ENCODE measurements around the gene SHISA9.

SHISA9 gene

DNA sequence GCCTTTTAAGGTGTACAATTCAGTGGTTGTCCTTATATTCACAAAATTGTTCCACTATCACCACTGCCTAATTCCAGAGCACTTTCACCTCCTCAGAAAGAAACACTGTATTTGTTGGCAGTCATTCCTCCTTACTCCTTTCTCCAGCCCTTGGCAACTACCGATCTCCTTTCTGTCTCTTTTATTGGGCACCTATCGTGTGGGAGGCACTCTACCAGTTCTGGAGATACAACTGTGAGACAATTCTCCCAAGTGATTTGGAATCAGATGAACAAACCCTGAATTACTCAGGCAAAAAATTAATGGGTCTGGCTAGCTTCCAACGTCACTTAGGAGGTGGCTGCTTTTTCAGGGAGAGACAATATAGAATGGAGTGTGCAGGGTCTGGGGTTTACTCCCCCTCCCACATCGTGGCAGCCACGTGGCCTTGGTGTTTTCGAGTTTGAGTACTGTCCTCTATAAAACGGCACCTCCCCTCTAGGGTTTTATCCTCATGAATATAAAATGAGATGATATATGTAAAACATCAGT is 63.9 kb downstream of the SHISA9 start:
- Histone ChIP-seq H2AFZ (ENCODE audit: low read depth, low read length) (no peak overlapping the region), H4K20me1 (ENCODE audit: insufficient read depth, low read length) (no peaks in the 10 kb centered on the region), H3K9ac (ENCODE audit: low read length) (no peak overlapping the region), H3K27ac (ENCODE audit: low read length) (no peak overlapping the region), H3K27me3 (ENCODE audit: low read depth, low read length) (peaks cover 6% of the 10 kb centered on the region; the same call in 1 of the 2 replicates), H3K4me1 (ENCODE audit: low read length) (no peaks in the 10 kb centered on the region), H3K36me3 (replicated peaks; ENCODE audit: low read depth, low read length) (no peaks in the 10 kb centered on the region), H3K9me3 (ENCODE audit: insufficient read depth, low read length) (no peaks in the 10 kb centered on the region), H3K79me2 (ENCODE audit: low read length) (no peaks in the 10 kb centered on the region), H3K4me3 (ENCODE audit: low read length) (no peak overlapping the region), H3K4me2 (ENCODE audit: low read length) (no peak overlapping the region)
- TF ChIP-seq, protein P1, sequence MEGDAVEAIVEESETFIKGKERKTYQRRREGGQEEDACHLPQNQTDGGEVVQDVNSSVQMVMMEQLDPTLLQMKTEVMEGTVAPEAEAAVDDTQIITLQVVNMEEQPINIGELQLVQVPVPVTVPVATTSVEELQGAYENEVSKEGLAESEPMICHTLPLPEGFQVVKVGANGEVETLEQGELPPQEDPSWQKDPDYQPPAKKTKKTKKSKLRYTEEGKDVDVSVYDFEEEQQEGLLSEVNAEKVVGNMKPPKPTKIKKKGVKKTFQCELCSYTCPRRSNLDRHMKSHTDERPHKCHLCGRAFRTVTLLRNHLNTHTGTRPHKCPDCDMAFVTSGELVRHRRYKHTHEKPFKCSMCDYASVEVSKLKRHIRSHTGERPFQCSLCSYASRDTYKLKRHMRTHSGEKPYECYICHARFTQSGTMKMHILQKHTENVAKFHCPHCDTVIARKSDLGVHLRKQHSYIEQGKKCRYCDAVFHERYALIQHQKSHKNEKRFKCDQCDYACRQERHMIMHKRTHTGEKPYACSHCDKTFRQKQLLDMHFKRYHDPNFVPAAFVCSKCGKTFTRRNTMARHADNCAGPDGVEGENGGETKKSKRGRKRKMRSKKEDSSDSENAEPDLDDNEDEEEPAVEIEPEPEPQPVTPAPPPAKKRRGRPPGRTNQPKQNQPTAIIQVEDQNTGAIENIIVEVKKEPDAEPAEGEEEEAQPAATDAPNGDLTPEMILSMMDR (IDR thresholded peaks at IDR 0.05; ENCODE audit: low read depth, low read length), result no peak
- no peak for TF ChIP-seq EZH2phosphoT487 (IDR thresholded peaks at IDR 0.05; ENCODE audit: low read depth)

DNA sequence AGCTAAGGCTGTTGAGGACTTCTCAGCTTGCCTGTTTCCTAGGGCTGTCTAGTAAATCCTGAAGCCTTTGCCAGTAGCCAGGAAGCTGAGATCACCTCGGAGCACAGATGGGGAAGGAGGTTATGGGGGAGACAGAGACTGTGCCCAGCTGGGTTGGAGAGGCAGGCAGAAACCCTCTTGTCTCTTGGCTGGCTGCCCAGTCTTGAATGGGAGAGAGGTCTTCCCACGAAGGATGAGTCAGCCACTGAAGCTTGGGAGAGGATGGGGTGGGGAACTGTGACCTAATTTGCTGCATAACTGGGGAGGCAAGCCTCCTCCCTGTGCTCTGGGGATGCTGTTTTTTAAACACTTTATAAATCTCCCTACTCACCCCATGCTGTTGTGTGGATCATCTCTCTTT is 69.8 kb downstream of the SHISA9 start:
- Histone ChIP-seq H3K79me2 (ENCODE audit: low read length) (no peaks in the 10 kb centered on the region), H4K20me1 (ENCODE audit: insufficient read depth, low read length) (no peaks in the 10 kb centered on the region), H3K9ac (ENCODE audit: low read length) (no peak overlapping the region), H3K4me3 (ENCODE audit: low read length) (no peak overlapping the region), H3K4me1 (ENCODE audit: low read length) (no peaks in the 10 kb centered on the region), H3K9me3 (ENCODE audit: insufficient read depth, low read length) (no peaks in the 10 kb centered on the region), H3K27ac (ENCODE audit: low read length) (no peak overlapping the region), H3K36me3 (replicated peaks; ENCODE audit: low read depth, low read length) (no peaks in the 10 kb centered on the region), H2AFZ (ENCODE audit: low read depth, low read length) (no peak overlapping the region), H3K4me2 (ENCODE audit: low read length) (no peak overlapping the region), H3K27me3 (ENCODE audit: low read depth, low read length) (0 out of 2 replicates have a peak, but pooled peaks cover 4% of the 10 kb centered on the region)
- TF ChIP-seq, protein P1 (IDR thresholded peaks at IDR 0.05; ENCODE audit: low read depth, low read length), result no peak
- no peak for TF ChIP-seq EZH2phosphoT487 (IDR thresholded peaks at IDR 0.05; ENCODE audit: low read depth)

- Histone ChIP-seq H3K27ac (ENCODE audit: low read length) (no peak overlapping the region), H3K27me3 (ENCODE audit: low read depth, low read length) (0 out of 2 replicates have a peak, but pooled peaks cover 4% of the 10 kb centered on the region), H3K4me3 (ENCODE audit: low read length) (no peak overlapping the region), H3K9me3 (ENCODE audit: insufficient read depth, low read length) (no peaks in the 10 kb centered on the region), H3K4me1 (ENCODE audit: low read length) (no peaks in the 10 kb centered on the region), H3K9ac (ENCODE audit: low read length) (no peak overlapping the region), H4K20me1 (ENCODE audit: insufficient read depth, low read length) (no peaks in the 10 kb centered on the region), H3K36me3 (replicated peaks; ENCODE audit: low read depth, low read length) (no peaks in the 10 kb centered on the region), H3K79me2 (ENCODE audit: low read length) (no peaks in the 10 kb centered on the region), H3K4me2 (ENCODE audit: low read length) (no peak overlapping the region), H2AFZ (ENCODE audit: low read depth, low read length) (no peak overlapping the region)
- no peak for TF ChIP-seq EZH2phosphoT487 (IDR thresholded peaks at IDR 0.05; ENCODE audit: low read depth)
- TF ChIP-seq, protein P1 (IDR thresholded peaks at IDR 0.05; ENCODE audit: low read depth, low read length), result no peak
Measured at GRCh38 chr16:12972246-12972645, 70.8 kb downstream of the SHISA9 start.

GRCh38 chr16:12975766-12976165 is 74.4 kb downstream of the SHISA9 start:
- Histone ChIP-seq H3K9me3 (ENCODE audit: insufficient read depth, low read length) (no peaks in the 10 kb centered on the region), H3K4me3 (ENCODE audit: low read length) (no peak overlapping the region), H3K27me3 (ENCODE audit: low read depth, low read length) (0 out of 2 replicates have a peak, but pooled peaks cover 4% of the 10 kb centered on the region), H3K27ac (ENCODE audit: low read length) (no peak overlapping the region), H3K9ac (ENCODE audit: low read length) (no peak overlapping the region), H3K36me3 (replicated peaks; ENCODE audit: low read depth, low read length) (no peaks in the 10 kb centered on the region), H4K20me1 (ENCODE audit: insufficient read depth, low read length) (no peaks in the 10 kb centered on the region), H3K4me2 (ENCODE audit: low read length) (no peak overlapping the region), H3K79me2 (ENCODE audit: low read length) (no peaks in the 10 kb centered on the region), H2AFZ (ENCODE audit: low read depth, low read length) (no peak overlapping the region), H3K4me1 (ENCODE audit: low read length) (no peaks in the 10 kb centered on the region)
- TF ChIP-seq EZH2phosphoT487 (IDR thresholded peaks at IDR 0.05; ENCODE audit: low read depth), result no peak
